SH-SY5Y (cell line): ENCODE data around the gene DCUN1D2.

Source experiments
- GATA2 ChIP-seq: IDR thresholded peaks from 2 replicates; pipeline ENCODE4 v1.6.1; 2011; ENCODE audit warnings: mild to moderate bottlenecking, low read depth, low read length
- GATA3 ChIP-seq: IDR thresholded peaks from 2 replicates; pipeline ENCODE4 v1.6.1; 2011; ENCODE audit warnings: low read depth, mild to moderate bottlenecking, low read length, moderate library complexity

DNA sequence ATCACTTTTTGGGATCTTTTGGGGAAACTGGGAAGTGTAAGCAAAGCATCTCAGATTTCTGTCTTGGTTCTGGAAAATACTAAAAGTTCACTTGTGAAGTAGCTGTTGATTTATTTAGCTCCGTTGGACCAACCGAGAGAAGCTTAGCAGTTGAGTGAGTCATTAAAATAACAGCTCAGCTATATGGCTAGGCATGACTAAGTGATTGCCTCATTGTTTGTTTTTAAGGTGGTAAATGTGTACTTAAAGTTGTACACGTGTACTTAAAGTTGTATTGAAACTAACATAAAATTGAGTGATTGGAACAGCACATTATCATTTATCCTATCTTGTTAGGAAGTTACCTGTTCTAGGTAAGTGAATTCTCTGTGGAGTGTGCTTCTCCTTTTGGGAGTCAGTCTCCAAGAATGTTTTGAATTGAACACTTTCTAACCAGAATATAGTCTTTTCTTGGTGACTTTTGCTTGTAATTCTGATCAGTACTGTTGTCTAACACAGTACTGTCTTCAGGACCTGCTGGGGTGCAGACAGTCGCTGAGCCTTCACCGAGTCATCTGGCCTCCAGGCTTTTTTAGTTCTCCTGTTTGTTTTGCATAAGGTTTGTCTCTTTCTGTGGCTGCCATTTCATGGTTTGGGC lies 2.9 kb upstream of the DCUN1D2 start:
- no peak for TF ChIP-seq GATA3
- TF ChIP-seq GATA2 = no peak
